ENCODE measurements around the gene RELA. TPM values are rescaled to one million over a fixed set of nuclear protein-coding genes. Genes with fewer than 3 reads are reported as not detected.

The RELA gene
- total and polyA plus RNA-seq, 2 donors (not counting 1 experiment from before 2014, with no cell fraction given): 124 to 154 TPM

DNA sequence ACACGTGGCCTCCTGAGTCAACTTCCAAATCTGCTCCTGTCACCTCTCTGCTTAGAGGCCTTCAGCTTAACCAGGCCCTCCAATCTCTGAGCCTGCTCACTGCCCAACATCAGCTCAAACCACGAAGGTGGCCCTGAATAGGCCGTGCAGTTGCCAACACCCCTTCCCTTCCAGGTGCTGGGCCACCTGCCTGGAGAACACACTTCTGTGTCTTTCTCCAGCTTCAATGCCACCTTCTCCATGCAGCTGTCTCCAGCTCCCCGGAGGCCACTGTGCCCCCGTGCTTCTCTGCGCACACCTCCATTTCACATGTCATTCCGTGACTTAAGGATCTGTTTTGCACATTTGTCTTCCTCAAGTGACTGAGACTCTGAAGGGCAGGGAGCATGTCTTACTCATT lies 5.3 kb downstream of the RELA start:
- Histone ChIP-seq H3K36me3 (replicated peaks in 1 of 2; ENCODE audit: control extremely low read depth in 1 of 2, control insufficient read depth in 1 of 2, extremely low read depth in 1 of 2, insufficient read depth in 2 of 2, low read length in 1 of 2) (peaks cover 0 to 80% of the 10 kb centered on the region in 2 experiments), H3K4me3 (ENCODE audit: control extremely low read depth in 1 of 5, extremely low read depth in 1 of 5, insufficient read depth in 1 of 5, low read depth in 2 of 5, low read length in 4 of 5) (no peak overlapping the region), H3K27me3 (replicated peaks in 1 of 4; ENCODE audit: control extremely low read depth in 1 of 4, control insufficient read depth in 3 of 4, insufficient read depth in 4 of 4, low read length in 3 of 4) (no peaks in the 10 kb centered on the region), H3K79me2 (ENCODE audit: control insufficient read depth, insufficient read depth, low read length) (peaks cover 31% of the 10 kb centered on the region), H3K27ac (ENCODE audit: low read length in 2 of 2) (no peak overlapping the region), H2AFZ (ENCODE audit: insufficient read depth, low read depth, low read length, poor library complexity, severe bottlenecking) (no peak overlapping the region), H3K4me1 (ENCODE audit: control insufficient read depth in 2 of 2, insufficient read depth in 2 of 2, low read length in 2 of 2) (peaks cover 32 to 39% of the 10 kb centered on the region in 2 donors), H4K20me1 (ENCODE audit: control insufficient read depth, insufficient read depth, low read length, poor library complexity, severe bottlenecking) (peaks cover 69% of the 10 kb centered on the region), H3K9me3 (ENCODE audit: control extremely low read depth in 1 of 3, control insufficient read depth in 2 of 3, insufficient read depth in 1 of 3, low read length in 2 of 3) (no peaks in the 10 kb centered on the region), H3K9ac (ENCODE audit: low read length) (no peak overlapping the region), H3K4me2 (replicated peaks; ENCODE audit: low read depth, low read length, poor library complexity, severe bottlenecking) (no peak overlapping the region)
- no peaks in the 10 kb centered on the region for H3K9me3 Mint-ChIP-seq (ENCODE audit: insufficient read depth)
- POLR2A ChIA-PET: interaction anchor here (1.5 kb wide), 1 partner anchor 16 kb away, joined by 6 read pairs; no protein-coding TSS in a partner anchor
- intact Hi-C loops (cut with micrococcal nuclease): no loop called here
- WGBS (ENCODE audit: insufficient coverage): 94% methylated on average over 4 of the region's 7 CpGs
- no peak for ATAC-seq (ENCODE audit: low read depth)
- no peak overlapping the region for H3K27ac Mint-ChIP-seq
- peaks cover 56% of the 10 kb centered on the region for H3K4me1 Mint-ChIP-seq
- TF ChIP-seq, protein P1, sequence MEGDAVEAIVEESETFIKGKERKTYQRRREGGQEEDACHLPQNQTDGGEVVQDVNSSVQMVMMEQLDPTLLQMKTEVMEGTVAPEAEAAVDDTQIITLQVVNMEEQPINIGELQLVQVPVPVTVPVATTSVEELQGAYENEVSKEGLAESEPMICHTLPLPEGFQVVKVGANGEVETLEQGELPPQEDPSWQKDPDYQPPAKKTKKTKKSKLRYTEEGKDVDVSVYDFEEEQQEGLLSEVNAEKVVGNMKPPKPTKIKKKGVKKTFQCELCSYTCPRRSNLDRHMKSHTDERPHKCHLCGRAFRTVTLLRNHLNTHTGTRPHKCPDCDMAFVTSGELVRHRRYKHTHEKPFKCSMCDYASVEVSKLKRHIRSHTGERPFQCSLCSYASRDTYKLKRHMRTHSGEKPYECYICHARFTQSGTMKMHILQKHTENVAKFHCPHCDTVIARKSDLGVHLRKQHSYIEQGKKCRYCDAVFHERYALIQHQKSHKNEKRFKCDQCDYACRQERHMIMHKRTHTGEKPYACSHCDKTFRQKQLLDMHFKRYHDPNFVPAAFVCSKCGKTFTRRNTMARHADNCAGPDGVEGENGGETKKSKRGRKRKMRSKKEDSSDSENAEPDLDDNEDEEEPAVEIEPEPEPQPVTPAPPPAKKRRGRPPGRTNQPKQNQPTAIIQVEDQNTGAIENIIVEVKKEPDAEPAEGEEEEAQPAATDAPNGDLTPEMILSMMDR (IDR thresholded peaks at IDR 0.05): no peak
- no peak for TF ChIP-seq EZH2 (IDR thresholded peaks at IDR 0.05; ENCODE audit: borderline replicate concordance, insufficient read depth, low read depth, low read length, poor library complexity, severe bottlenecking)
- H3K27me3 Mint-ChIP-seq: no peaks in the 10 kb centered on the region
- DNase-seq: peak; percentile 34
- no peak overlapping the region for H3K4me3 Mint-ChIP-seq
- CTCF ChIA-PET: interaction anchor here (1.1 kb wide), 1 partner anchor 32 kb away, joined by 3 read pairs; no protein-coding TSS in a partner anchor

DNA sequence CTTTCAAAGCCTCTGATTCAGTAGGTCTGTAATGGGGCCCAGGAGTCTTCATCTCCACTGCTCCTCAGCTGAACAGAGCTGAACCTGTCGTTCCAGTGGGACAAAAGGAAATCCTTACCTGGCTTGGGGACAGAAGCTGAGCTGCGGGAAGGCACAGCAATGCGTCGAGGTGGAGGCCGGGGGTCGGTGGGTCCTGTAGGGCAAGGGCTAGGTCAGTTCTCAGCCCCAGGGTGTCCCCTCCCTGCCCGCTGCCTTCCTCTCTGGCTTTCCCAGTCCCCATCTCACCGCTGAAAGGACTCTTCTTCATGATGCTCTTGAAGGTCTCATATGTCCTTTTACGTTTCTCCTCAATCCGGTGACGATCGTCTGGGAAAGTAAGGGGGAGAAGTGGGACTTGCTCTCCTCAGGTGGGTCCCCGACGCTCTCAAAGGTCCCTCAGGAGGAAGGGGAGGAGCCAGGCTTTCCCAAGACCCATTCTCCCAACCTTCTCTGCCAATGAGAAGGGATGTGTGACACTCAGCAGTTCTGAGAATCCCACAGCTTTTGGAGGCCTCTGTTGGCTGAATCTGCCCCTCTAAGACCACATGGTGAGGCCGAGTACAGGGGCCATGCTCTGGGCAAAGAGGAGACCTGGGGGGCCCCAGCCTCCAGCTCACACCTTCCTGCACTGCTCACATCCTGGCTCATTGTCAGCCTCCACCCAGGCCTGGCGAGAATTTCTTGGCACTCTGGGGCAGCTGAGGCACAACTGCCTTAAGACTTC lies 7.0 kb downstream of the RELA start:
- Mint-ChIP-seq H3K4me1 (peaks cover 61% of the 10 kb centered on the region), H3K27me3 (no peaks in the 10 kb centered on the region), H3K4me3 (no peak overlapping the region), H3K27ac (peak overlapping the region; percentile 79), H3K9me3 (ENCODE audit: insufficient read depth) (no peaks in the 10 kb centered on the region)
- no peak overlapping the region for H3K9ac ChIP-seq (ENCODE audit: low read length)
- H3K27ac ChIP-seq (ENCODE audit: low read length in 2 of 2): no peak overlapping the region
- intact Hi-C loops (cut with micrococcal nuclease): no loop called here
- no peak overlapping the region for H2AFZ ChIP-seq (ENCODE audit: insufficient read depth, low read depth, low read length, poor library complexity, severe bottlenecking)
- no peaks in the 10 kb centered on the region for H3K27me3 ChIP-seq (replicated peaks in 1 of 4; ENCODE audit: control extremely low read depth in 1 of 4, control insufficient read depth in 3 of 4, insufficient read depth in 4 of 4, low read length in 3 of 4)
- H3K4me3 ChIP-seq (ENCODE audit: control extremely low read depth in 1 of 5, extremely low read depth in 1 of 5, insufficient read depth in 1 of 5, low read depth in 2 of 5, low read length in 4 of 5): no peak overlapping the region
- no peaks in the 10 kb centered on the region for H3K9me3 ChIP-seq (ENCODE audit: control extremely low read depth in 1 of 3, control insufficient read depth in 2 of 3, insufficient read depth in 1 of 3, low read length in 2 of 3)
- ATAC-seq (ENCODE audit: low read depth): no peak
- peaks cover 64% of the 10 kb centered on the region for H4K20me1 ChIP-seq (ENCODE audit: control insufficient read depth, insufficient read depth, low read length, poor library complexity, severe bottlenecking)
- no peak overlapping the region for H3K4me2 ChIP-seq (replicated peaks; ENCODE audit: low read depth, low read length, poor library complexity, severe bottlenecking)
- TF ChIP-seq, protein P1 (IDR thresholded peaks at IDR 0.05): no peak
- TF ChIP-seq EZH2 (IDR thresholded peaks at IDR 0.05; ENCODE audit: borderline replicate concordance, insufficient read depth, low read depth, low read length, poor library complexity, severe bottlenecking): no peak
- ChIA-PET CTCF (interaction anchor here (0.8 to 5.0 kb wide), 4 partner anchors 15 to 30 kb away, joined by 3 to 50 read pairs (median 22); partner anchors contain the start of gene SIPA1), POLR2A (interaction anchor here (0.7 to 4.8 kb wide), 4 partner anchors 10 to 67 kb away, joined by 3 to 116 read pairs (median 3); partner anchors contain the start of gene SIPA1)
- peaks cover 0 to 84% of the 10 kb centered on the region in 2 experiments for H3K36me3 ChIP-seq (replicated peaks in 1 of 2; ENCODE audit: control extremely low read depth in 1 of 2, control insufficient read depth in 1 of 2, extremely low read depth in 1 of 2, insufficient read depth in 2 of 2, low read length in 1 of 2)
- peaks cover 26 to 40% of the 10 kb centered on the region in 2 donors for H3K4me1 ChIP-seq (ENCODE audit: control insufficient read depth in 2 of 2, insufficient read depth in 2 of 2, low read length in 2 of 2)
- H3K79me2 ChIP-seq (ENCODE audit: control insufficient read depth, insufficient read depth, low read length): peaks cover 14% of the 10 kb centered on the region
- peak; percentile 41 for DNase-seq
- WGBS (ENCODE audit: insufficient coverage): 98% methylated on average over 14 of the region's 16 CpGs

Measured in B cell (primary cell).